Fibroblast of the conjunctiva (primary cell): ENCODE measurements around the gene NUDT4.
"Not testable (repeated sequence)": the region's sequence is repeated elsewhere in the genome, so short reads cannot be mapped to it uniquely, and the experiment has no call there.

Experiments used
- DNase-seq: peaks from one replicate; pipeline ENCODE4 v3.0.0-alpha.2; 2010; ENCODE audit warnings: low read depth

NUDT4 gene

DNA sequence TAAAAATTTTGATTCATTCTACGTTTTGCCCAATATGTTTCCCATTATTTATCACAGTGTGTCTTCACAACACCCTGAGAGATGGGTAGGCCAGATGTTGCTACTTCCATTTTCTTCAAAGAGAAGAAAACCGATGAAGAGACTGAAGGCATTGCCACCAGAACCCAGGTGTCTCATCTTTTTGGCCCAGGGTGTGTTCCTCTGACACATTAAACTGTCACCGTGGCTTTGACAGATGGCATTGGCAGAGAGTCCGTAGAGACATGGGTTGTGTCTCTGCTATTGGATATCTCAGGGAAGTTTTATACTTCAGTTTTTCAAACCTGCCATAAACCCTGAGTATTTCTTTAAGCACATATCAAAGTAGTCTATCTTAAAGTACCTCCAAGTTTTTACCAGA lies 11.3 kb upstream of the NUDT4 start:
- DNase-seq = no peak

DNA sequence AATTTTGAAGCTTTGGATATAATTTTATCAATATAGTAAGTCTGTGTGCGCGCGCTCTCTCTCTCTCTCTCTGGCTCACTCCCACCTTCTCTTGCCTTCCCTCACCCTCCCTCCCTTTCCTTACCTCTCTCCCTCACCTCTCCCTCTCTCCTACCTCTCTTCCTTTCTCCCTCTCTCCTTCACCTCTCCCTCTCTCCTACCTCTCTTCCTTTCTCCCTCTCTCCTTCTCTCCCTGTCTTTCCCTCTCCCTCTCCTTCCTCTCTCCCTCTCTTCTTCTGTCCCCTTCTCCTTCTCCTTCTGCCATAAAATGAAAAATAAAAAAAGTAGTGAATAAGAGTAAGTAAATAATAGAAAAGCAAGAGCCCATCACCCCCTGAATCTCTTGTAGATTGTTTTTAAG lies 9.0 kb upstream of the NUDT4 start:
- no peak for DNase-seq

DNA sequence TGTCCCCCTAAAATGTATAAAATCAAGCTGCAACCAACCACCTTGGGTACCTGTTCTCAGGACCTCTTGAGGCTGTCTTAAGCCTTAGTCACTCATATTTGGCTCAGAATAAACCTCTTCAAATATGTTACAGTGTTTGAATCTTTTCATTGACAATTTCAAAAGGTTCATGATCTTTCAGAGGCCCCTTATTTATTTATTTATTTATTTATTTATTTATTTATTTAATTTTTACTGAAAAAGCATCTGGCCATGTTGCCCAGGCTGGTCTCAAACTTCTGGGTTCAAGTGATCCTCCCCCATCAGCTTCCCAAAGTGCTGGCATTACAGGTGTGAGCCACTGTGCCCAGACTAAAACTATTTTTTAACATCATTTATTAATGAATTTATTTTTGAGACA lies 8.2 kb upstream of the NUDT4 start:
- DNase-seq = no peak

DNA sequence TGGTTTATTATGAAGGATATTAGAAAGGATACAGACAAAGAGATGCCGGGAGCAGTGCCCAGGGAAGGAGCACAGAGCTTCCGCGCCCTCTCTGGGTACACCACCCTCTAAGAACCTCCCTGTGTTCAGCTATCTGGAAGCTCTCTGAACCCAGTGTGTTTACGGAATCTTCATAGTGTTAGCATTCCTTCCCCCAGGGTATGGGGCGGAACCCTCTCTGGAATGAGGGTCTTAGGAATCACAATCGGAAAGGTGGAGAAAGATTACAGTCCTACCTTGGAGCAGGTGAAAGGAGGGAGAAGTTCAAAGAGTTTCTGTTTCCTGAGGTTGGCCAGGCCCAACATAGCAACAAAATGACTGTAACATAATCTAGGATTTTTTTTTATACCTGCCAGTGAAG lies 6.8 kb upstream of the NUDT4 start:
- no peak for DNase-seq

DNA sequence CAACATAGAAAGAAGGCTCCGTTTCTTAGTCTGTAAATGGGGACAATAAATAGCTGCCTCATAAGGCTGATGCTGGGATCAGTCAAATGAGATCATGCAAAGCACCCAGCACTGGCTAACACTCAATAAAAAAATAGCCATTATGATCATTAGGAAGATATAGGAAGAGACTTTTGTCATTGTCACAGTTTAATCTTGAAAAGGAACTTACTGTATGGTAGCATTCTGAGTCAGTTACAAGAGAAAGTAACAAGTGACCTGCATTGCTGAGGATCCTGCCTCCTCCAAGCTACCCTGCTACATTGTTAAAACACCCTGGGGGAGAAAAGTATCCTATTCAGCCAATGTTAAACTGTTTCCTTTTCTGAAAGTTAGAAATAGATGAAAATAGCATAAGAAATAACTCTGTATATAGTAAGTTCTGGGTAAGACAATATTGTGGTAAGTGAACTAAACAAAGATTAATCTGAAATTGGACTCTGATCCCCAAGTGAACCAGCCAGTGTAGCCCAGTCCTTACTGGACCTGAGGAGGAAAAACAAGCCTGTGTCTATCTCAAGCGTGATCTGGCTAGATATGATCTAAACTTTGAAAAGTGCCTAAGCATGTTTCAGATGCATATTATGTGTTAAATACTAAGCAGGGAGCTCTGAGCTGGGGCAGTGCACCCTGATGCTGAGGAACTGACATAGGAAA lies 3.6 kb upstream of the NUDT4 start:
- DNase-seq = no peak

DNA sequence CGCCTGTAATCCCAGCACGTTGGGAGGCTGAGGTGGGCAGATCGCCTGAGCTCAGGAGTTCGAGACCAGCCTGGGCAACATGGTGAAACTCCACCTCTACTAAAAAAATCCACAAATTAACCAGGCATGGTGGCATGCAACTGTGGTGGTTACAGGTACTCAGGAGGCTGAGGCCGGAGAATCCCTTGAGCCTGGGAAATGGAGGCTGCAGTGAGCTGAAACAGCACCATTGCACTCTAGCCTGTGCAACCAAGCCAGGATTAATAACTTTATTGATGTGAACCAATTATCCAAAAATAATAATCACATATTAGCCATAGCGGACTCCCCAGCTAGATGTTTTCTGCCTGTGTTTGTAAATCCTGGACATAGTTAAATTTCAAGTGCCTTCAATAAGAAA lies 1.8 kb upstream of the NUDT4 start:
- DNase-seq = no peak

DNA sequence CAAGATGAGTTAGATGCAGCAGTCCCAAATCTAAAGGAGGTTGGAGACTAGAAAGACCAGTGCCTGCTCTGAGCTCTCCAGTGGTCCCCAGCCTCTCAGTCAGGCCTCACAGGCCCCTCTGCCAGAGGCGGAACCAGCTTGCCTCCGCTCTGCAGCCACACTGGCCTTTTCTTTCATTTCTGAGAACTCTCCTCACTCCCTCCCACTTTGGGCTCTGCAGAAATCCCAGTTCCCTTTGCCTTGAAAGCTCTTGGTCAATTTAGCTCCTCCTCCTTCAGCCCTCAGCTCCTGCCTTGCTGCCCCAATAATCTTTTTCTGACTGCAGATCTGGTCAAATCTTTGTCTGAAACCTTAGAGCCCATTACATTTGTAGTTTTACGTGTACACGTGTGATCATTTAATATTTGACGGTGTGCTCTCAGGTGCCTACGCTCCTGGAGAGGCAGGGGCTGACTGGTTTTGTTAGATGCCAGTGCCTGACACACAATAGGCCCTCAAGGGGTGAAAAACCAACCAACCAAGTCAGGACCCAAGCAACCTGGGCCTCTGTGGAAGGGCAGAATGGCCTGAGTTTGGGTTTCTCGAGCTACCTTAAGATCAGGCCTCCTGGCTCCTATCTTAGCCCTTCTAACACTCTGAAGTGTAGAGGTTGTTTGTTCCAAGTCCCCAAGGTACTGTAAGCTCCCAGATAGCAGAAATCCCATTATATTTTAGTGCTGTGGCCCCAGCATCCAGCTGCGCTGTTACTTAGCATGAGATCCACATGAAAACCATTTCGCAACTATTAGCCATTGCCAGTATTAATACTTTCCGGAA lies 1.1 kb upstream of the NUDT4 start:
- DNase-seq = no peak

DNA sequence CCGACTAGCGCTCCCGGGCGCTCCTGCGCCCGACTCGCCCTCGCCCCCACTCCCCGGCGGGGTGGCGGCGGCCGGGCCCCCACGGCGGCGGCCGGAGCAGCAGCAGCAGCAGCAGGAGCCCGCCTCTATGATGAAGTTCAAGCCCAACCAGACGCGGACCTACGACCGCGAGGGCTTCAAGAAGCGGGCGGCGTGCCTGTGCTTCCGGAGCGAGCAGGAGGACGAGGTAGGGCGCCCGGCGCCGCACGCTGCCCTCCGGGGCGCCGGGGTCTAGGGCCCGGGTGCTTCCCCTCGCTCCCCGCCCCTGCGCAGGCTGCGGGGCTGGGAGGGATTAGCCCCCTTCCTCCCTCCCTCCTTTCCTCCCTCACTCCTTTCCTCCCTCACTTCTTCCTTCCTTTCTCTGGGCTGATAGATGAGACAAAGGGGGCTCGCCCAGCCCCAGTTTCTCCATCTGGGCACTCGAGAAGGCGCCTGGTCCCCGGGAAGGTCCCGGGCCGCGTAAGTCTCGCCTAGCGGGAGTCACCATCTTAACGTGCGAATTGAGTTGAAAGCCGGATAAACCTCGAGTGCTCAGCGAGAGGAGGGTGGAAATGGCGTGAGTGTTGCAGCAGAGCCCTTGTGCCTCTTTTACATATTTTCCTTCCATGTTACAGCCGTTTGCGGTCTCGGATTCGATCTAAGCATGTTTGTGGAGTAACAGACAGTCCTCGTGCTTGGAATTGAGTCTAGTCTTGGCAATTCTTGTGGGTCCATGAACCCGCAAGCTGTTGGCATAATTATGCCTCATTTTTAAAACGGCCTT lies 672 bp downstream of the NUDT4 start:
- DNase-seq = not testable (repeated sequence)

DNA sequence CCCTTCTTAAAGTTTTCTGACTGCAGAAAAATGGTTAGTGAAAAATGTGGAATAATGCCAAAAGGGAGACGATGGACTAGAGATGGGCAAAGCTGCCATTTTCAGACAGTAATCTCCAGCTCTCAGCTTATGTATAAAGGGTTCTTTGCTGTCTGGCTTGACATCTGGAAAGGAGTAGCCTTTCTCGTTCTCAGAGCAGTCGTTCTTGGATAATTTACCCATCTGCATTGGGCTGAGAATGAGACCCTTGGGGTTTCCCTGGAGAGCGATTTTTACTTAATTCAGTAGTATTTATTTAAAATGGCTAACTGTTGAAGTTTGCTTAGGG lies 1.2 kb downstream of the NUDT4 start:
- no peak for DNase-seq

DNA sequence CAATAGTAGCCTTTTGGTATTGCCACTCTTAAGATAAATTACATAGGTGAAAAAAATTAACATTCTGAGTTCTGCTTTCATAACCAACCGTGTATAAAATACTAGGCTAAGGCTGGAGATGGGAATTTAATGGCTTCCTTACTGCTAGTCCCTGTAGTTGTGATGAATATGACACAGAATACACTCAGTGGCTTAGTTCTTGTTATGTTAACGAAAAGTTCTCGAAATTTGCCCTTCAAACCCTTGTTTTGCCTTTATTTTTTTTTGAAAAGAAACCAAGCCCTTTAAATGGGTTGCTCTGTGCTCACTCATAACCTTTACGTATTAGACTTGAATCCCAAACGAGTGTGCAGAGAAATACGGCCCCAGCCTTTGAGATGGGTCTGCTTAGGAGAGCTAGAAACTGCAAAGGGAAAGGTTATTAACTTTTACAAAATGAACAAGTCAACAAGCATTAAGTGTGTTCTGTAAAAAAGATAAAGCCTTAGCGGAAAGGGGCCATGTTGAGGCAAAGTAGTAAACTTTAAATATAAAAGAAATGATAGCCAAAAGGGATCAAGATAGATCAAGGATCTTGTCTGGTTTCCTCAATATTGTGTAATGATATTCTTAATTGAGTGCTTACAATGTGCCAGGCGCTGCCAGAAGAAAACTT lies 1.7 kb downstream of the NUDT4 start:
- DNase-seq = no peak

DNA sequence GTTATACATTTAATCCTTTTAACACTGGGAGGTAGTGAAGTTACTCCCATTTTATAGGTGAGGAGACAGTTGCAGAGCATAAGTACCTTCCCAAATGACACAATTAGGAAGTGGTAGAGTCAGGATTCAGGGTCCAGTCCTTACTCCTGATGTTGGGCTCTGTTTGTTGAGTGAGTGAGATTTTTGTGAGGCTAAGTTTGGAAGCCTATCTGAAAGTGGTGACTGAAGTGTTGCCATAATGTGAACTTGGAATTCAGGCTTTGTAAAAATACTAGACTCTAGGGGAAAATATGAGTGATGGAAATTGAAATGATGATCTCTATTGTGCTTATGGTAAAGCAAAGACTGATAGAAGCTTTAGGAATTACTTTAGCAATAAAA lies 2.2 kb downstream of the NUDT4 start:
- DNase-seq = no peak

DNA sequence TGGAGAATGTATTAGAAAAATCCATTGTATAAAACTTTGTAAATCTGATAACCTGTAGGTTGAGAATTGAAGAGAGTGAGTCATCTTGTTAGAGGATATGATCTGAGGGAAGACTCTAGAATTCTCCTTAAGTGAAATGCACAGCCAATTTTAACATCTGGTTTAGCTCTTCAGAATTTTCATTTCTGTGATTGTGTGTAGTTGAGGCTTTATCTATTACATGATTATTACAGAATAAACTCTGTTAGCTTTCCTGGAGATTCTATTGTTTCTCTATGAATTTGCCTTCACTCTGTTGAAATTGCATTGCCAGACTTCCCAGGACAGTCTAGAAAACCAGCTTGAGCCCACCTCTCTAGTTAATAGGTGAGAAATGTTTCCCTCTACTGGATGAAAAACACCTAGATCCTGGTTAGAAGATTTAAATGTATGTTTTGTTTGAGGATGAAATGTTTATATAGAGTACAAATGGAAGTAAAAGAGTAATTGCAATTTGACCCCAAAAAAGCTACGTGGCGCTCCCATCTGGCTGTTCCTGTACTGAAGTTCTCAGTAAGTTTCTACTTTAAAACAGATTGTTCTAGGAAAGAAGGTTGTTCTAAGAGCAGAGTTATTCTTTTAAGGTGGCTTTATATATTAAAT lies 2.9 kb downstream of the NUDT4 start:
- no peak for DNase-seq

DNA sequence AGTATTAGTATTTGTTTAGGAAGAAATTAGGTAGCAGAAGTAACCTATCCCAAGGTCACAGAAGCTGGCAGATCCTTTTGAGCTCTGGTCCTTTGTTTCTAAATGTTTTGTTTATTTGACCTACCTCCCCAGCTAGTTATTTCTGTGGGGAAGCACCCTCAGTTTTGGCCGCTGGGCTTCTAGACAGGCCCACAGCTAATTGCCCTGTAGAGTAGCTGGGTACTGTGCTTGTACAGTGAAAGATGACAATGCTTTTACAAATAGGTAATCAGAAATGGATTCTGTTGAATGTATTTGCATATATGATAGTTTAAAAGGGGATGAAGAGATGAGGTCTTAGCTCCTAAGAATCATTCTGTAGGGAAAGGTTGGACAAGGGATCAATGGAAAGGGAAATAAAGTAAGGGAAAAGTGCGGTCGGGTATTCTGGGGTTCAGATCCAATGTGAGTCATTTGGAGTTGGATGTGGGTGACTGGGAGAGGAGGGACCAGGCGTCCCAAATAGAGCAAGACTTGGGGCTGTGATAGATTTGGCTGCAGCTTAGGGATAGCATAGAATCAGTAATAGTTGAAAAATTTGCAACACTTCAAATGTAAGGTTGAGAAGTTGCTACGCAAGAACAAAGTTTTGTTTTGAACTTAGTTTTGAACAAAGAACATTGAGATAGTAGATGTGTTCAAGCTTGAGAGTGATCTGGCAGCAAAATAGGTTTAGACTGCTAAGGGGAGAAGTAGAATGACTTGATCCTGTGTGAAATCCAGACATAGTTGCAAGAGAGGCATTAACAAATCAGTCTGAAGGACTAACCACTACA lies 3.6 kb downstream of the NUDT4 start:
- DNase-seq = no peak

DNA sequence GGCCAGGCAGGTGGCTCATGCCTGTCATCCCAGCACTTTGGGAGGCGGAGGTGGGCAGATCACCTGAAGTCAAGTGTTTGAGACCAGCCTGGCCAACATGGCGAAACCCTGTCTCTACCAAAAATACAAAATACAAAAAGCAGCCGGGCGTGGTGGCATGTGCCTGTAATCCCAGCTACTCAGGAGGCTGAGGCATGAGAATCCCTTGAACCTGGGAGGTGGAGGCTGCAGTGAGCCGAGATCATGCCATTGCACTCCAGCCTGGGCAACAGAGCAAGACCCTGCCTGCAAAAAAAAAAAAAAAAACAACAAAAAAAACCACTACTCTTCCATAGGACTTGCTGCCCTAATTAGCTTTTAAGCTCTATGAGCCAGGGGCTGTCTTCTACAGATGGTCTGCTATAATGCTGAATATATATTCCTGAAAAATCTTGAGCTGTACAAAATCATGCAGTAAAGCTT lies 4.3 kb downstream of the NUDT4 start:
- DNase-seq = not testable (repeated sequence)

DNA sequence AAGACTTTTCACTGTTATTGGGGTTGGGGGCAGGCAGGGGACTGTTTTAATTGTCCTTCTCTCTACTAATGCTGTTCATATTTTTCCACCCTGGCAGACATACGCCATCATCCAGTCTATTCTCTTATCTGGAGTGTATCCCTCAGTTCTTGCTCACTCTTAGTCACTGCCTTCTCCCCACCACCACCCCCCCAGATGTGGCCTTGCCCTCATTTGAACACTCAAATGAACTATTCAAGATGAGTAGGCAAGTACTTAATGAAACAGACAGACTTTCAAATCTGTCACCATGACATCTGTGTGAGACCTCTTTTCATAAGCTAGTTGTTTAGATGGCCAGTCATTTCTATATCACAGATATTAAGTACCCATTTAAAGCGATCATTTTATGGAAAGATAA lies 10.1 kb downstream of the NUDT4 start:
- no peak for DNase-seq

DNA sequence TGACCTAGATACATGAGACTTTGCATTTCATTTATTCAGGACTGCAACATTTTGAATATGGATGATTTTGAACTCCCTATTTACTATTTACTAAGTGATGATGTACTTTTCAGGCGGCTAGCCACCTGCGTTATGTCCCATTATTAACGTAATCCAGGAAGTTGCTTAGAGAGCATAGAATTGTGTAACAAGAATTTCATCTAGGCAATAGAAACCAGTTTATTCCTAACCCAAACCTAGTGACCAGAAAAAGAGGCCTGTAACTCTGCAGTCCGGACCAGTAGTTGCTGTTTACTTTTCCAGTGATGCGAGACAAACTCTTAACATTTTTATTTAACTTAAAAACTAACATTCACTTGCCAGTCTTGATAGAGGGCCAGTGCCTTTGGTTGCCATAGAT lies 12.3 kb downstream of the NUDT4 start:
- DNase-seq = no peak

DNA sequence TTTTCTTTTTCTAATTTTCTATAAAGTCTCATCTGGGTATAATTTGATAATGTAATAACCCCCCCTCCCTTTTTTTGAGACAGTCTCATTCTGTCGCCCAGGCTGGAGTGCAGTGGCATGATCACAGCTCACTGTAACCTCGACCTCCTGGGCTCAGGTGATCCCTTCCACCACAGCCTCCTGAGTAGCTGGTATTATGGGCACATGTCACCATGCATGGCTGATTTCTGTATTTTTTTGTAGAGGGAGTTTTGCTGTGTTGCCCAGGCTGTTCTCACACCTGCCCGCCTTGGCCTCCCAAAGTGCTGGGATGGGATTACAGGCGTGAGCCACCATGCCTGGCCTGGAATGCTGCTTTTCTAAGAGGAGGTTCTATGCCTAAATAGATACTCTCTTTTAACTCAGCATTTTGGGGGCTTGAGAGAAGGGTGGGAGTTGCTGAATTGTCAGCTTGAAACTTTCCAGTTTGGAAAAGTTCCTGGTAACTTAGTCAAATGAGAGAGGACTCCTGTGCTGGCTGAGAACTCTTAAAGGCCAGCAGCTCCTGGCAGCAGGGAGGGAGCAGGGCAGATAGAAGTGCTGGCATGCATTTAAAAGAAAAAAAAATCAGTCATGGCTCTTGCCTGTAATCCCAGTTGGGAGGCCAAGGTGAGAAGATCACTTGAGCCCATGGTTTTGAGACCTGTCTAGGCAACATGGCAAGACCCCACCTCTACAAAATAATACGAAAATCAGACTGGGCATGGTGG lies 13.0 kb downstream of the NUDT4 start:
- DNase-seq = no peak

DNA sequence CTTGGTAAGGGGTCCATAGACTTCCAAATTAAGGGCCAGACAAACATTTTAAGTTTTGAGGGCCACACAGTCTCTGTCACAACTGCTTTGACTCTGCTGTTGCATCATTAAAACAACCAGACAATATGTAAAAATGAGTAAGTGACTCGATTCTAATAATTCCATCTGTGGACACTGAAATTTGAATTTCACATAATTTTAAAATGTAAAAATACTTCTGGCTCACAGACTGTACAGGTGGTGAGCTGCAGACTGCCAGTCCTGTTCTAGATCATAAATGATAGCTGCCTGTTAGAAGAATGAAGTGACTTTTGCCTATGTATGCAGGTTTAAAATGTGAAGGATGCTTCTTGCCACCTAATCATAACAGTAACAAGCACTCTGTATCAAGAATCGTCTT lies 15.7 kb downstream of the NUDT4 start:
- DNase-seq = no peak

DNA sequence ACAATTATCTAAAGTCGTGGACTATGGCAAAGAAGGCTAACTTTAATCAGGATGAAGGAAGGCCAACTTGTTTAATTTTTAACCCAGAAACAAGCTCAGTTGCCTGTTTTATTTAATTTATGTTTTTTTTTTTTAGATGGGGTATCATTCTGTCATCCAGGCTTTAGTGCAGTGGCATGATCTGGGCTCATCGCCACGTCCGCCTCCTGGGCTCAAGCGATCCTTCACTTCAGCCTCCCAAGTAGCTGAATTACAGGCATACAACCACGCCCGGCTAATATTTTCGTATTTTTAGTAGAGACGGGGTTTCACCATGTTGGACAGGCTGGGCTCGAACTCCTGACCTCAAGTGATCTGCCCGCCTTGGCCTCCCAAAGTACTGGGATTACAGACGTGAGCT lies 19.7 kb downstream of the NUDT4 start:
- DNase-seq = no peak

DNA sequence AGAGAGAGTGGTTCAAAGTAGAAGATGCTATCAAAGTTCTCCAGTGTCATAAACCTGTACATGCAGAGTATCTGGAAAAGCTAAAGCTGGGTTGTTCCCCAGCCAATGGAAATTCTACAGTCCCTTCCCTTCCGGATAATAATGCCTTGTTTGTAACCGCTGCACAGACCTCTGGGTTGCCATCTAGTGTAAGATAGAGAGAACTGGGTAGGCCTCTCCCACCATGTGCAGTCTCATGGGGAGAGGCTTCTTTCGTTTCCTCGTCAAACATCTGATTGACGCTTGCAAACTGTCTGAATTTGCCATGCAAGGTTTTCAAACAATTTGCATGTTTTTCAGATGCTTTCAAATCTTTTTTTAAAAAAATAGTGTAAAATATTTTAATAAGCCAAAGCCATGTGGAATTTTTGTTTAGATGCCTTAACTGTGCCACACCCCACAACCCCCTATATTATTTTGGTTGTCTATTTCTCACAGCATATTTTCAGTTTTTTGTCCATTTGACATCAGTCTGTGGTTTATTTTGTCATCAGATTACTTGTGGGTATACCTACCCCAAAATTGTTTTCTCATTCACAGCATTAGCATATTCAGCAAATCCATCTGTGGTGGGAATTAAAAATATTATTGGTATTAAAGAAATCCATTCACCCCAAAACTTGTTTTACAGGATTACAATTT lies 21.6 kb downstream of the NUDT4 start:
- DNase-seq = not testable (repeated sequence)
